Esophagus squamous epithelium (tissue), 4 donors: ENCODE data around the gene CCDC61.

Source experiments
- POLR2A ChIP-seq, 4 donors: fragments of 450-650 bp; IDR thresholded peaks; one replicate each; pipeline ENCODE4 v1.6.1; 2017; ENCODE audit warnings: antibody characterized with exemption in 4 of 4, mild to moderate bottlenecking in 4 of 4, moderate library complexity in 3 of 4
- TF ChIP-seq, protein P1 (sequence below), 6 experiments: fragments of 450-650 bp in 4 of 6; fragments of 200-600 bp in 2 of 6; sonication (generic) in 2 of 6; IDR thresholded peaks; one replicate each; pipeline ENCODE4 v1.5.1; 2016 to 2019; ENCODE audit warnings: antibody characterized with exemption in 6 of 6, mild to moderate bottlenecking in 4 of 6, moderate library complexity in 4 of 6

DNA sequence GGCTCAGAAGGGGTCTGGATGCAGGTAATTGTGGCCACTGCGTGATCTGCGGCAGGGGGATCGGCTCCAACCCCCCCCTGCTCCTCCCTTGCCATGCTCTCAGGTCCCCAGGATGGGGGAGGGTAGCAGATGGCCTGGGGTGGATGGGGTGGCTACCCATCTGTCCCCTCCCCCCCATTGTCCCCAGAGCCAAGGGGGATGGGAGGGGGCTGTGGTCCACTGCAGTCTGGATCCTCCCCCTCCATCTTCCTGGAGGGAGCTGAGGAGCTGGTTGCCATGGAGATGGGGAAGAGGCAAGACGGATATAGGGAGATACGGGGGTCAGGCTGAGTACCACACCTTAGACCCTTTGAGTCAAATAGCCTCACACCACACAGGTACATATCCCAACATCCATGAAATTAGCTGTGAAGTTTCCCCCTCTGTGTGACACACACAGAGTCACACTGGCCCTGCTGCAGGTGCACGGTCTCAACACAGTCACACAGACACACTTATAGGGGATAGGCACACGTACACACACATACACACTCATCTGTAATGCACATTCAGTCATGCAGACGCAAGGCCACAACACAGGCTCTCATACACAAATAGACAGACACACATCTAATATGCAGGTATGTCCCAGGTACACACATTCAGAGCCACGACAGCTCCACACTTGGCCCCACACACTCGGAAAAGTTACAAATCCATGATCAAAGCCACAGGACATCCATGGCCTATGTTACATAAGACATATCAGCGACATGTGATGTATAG, 19.8 kb upstream of the CCDC61 start:
- TF ChIP-seq, protein P1, sequence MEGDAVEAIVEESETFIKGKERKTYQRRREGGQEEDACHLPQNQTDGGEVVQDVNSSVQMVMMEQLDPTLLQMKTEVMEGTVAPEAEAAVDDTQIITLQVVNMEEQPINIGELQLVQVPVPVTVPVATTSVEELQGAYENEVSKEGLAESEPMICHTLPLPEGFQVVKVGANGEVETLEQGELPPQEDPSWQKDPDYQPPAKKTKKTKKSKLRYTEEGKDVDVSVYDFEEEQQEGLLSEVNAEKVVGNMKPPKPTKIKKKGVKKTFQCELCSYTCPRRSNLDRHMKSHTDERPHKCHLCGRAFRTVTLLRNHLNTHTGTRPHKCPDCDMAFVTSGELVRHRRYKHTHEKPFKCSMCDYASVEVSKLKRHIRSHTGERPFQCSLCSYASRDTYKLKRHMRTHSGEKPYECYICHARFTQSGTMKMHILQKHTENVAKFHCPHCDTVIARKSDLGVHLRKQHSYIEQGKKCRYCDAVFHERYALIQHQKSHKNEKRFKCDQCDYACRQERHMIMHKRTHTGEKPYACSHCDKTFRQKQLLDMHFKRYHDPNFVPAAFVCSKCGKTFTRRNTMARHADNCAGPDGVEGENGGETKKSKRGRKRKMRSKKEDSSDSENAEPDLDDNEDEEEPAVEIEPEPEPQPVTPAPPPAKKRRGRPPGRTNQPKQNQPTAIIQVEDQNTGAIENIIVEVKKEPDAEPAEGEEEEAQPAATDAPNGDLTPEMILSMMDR (IDR thresholded peaks at IDR 0.05), result no peak
- no peak for TF ChIP-seq POLR2A (IDR thresholded peaks at IDR 0.05)
